GM13976 (cell line): ENCODE results near the gene KRT86.
"Not testable (repeated sequence)": the region's sequence is repeated elsewhere in the genome, so short reads cannot be mapped to it uniquely, and the experiment has no call there.

Source experiments
- DNase-seq: peaks from one replicate; pipeline ENCODE4 v3.0.0; 2012; ENCODE audit warnings: low spot score
- in situ Hi-C: fragments of 300-500 bp; cut with MboI; formaldehyde crosslinking; loops from one replicate; pipeline ENCODE4 v1.12.0; 2022; ENCODE audit warnings: low sequenced_read_pairs, mixed read lengths, inconsistent platforms; ENCODE audit not compliant: unreplicated experiment
- TF ChIP-seq, protein P1 (sequence below): IDR thresholded peaks from 2 replicates; pipeline ENCODE4 v1.5.1; 2012; ENCODE audit warnings: borderline replicate concordance, mild to moderate bottlenecking; ENCODE audit not compliant: insufficient read depth; ENCODE audit errors: extremely low read depth, missing control alignments, control extremely low read depth

The KRT86 gene

DNA sequence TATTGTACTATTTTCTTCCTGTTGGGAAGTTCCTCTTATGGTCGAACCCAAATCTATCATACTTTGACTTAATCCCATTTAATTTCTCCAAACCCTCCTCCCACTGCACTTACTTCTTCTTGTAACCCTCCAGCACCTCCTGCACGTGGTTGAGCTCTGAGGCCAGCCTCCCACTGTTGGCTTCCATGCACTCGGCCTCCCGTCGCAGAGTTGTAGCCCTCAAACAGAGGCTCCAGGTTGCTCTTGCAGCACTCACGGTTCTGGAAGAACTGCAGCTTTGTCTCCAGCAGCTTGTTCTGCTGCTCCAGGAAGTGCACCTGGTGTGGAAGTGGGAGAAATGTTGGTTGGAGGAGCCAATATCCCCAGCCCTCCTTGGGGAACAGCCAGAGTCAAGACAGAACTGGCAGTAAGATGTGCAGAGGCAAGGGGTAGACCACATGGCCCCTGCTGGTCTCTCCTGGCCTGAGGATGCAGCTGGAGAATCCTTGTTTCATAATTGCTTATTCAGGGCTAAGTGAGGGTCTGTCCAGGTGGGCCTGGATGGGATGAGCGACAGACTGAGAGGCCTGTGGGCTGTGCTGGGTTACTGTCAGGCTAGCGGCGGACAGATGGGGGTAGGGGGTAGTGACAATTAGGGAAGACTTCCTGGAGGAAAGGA, 18.4 kb upstream of the KRT86 start:
- TF ChIP-seq, protein P1, sequence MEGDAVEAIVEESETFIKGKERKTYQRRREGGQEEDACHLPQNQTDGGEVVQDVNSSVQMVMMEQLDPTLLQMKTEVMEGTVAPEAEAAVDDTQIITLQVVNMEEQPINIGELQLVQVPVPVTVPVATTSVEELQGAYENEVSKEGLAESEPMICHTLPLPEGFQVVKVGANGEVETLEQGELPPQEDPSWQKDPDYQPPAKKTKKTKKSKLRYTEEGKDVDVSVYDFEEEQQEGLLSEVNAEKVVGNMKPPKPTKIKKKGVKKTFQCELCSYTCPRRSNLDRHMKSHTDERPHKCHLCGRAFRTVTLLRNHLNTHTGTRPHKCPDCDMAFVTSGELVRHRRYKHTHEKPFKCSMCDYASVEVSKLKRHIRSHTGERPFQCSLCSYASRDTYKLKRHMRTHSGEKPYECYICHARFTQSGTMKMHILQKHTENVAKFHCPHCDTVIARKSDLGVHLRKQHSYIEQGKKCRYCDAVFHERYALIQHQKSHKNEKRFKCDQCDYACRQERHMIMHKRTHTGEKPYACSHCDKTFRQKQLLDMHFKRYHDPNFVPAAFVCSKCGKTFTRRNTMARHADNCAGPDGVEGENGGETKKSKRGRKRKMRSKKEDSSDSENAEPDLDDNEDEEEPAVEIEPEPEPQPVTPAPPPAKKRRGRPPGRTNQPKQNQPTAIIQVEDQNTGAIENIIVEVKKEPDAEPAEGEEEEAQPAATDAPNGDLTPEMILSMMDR: no peak
- in situ Hi-C loops: no loop called here

DNA sequence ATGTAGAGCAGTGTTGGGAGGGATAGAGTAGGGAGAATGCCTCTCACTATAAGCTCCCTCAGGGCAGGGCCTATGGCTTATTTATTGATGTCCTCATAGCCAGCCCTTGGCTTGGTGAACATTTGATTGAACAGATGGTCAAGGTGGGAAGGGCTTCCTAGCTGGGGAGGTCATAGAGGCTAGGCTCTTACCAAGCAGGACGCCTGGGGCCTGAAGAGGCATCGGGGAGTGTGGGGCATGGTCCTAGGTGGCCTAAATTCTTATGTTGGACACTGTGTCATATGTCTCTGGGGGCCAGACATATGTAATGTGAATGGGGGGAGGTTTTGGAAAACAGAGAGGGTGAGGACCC, 17.9 kb upstream of the KRT86 start:
- in situ Hi-C loops: no loop called here
- no peak for DNase-seq
- TF ChIP-seq, protein P1: no peak

More for the DNA sequence above, 18.4 kb upstream of the KRT86 start:
- no peak for DNase-seq

DNA sequence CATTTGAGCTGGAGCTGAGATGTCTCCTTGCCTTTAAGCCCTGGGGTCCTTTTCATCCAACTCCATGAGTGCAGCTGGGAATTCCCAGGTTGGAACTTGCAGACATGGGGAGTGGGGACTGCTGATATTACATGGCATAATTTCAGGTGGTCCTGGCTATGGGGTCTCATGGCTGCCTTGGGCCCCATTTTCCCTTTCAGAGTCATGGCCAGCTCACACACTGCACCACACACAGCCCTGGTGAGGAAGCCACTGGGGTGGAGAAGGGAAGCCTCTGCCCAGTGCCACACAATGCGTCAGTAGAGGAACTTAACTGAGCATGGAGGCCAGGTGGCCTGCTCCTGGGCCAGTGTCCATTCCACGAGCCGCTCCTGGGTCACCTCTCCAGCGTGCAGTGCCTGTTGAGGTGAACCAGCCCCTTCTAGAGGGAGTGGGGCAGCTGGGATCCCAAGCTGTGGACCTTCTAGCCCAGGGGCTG, 17.3 kb upstream of the KRT86 start:
- DNase-seq: no peak
- TF ChIP-seq, protein P1: no peak
- in situ Hi-C loops: no loop called here

DNA sequence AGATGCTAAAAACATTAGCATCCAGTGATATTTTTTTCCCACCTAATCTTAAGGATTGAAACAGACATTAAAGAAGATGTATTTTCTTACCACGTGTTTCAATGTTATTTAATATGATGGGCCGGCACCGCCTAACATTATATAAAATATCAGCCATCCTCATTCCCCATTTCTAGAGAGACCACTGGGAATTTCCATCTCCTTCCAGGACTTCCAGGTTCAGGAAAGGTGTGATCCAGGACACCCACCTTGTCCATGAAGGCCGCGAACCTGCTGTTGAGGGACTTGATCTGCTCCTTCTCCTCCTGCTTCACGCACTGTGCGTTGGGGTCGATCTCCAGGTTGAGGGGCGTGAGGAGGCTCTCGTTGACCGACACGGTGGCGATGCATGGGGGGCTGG, 16.5 kb upstream of the KRT86 start:
- DNase-seq: not testable (repeated sequence)

DNA sequence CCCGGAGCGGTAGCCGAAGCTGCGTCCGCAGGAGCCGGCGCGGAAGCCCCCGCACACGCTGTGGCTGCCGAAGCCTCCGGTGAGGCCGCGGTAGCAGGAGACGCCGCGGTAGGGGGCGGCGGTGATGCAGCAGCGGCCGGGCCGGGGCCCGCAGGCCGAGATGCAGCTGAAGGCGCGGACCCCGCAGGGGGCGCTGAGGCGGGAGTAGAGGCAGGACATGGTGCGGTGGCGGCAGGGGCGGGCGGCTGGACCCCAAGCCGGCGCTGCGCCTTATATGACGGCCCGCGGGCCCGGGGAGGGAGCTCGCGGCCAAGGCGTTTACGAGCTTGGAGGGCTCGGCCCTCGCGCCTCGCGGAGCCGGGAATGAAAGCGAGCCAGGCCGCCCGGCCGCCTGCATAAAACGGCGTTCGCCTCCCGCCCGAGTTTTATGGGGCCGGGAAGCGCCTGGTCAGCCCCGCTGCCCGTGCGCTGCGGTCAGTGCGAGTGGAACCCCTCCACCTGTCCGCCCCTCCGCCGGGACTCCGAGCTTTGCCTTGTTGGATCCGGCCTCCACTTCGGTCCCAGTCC, 16.0 kb upstream of the KRT86 start:
- TF ChIP-seq, protein P1: no peak
- no peak for DNase-seq
- in situ Hi-C loops: no loop called here

More for the DNA sequence above, 16.5 kb upstream of the KRT86 start:
- in situ Hi-C loops: not testable (repeated sequence)

DNA sequence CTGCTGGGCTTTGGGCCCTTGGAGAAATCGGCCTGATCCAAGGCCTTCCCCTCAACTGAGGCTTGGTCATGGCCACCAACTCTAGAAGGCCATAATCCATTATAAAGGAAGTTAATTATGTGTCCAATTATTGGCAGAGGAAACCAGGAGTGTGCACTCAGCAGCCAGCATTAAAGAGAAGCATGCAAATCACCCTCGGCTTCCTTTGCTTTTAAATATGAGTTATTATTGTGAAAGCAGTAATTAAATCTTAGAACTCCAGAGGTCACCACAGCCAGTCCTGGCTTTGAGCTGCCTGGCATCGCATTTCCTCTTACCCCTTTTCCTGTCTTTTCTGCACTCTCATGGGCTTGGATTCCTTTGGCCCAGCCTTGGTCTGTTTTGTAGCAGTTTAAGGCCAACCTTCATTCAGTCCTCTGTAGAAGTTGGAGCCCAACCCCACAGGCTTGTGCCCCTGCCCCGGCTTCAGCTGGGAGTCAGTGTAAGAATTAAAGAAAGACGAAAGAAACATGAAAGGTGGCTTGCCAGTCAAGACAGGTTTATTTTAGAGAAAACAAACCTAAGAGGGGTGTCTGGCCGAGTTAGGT, 14.7 kb upstream of the KRT86 start:
- TF ChIP-seq, protein P1: no peak
- in situ Hi-C loops: no loop called here
- no peak for DNase-seq

DNA sequence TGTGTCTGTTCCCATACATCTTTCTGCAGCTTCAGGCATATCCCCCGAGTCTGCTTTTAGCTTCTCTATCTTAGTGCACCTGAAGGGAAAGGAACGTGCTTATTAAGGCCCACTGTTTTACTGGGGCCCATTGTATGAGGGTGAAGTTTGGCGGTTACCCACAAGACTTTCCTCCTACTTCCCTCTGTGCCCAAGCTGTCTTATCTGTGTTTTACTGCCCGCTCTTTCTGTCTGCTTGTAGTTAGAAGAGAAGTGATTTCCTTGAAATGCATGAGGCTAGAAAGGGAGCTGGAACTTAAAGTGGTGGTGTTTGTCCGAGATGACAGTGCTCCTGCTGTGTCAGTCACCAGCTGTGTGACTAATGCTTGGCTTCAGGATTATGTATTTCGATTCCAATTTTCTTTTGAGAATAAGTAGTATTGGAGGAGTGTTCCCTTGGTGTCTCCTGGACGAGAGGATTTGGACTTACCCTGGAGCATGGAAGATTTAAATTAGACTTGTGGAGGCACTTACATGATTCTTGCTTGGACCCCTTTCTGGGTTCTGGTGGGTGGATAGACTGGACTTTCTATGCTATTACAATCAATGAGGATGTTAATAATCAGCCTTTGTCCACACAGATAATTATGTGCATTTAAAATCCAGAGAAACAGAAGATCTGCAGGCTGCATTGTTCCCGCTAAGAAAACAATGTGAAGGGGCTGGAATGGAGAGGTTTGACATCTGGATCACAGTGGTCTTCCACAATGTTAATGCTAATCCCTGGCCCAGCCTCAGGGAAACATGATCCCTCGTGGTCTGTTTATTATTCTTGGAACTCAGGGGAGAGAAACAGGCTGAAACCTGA, 13.9 kb upstream of the KRT86 start:
- in situ Hi-C loops: no loop called here
- no peak for DNase-seq
- TF ChIP-seq, protein P1: no peak
